Liver (tissue), 9 donors: ENCODE results near the gene UBE3A. TPM values are rescaled to one million over a fixed set of nuclear protein-coding genes. Genes with fewer than 3 reads are reported as not detected.

Experiments
- DNase-seq: peaks from one replicate; pipeline ENCODE4 v3.0.0-alpha.2; 2017; ENCODE audit warnings: low spot score
- H3K27ac ChIP-seq, 2 donors: one replicate each; pipeline ENCODE4 v1.7.0; 2013; ENCODE audit warnings: inconsistent platforms in 2 of 2, low read length in 2 of 2, control low read depth in 1 of 2, low read depth in 1 of 2, mild to moderate bottlenecking in 1 of 2
- H3K27me3 ChIP-seq, 4 donors: one replicate each; pipeline versions ENCODE4 v1.6.1 to v1.7.0; 2013; ENCODE audit warnings: low read length in 3 of 4, inconsistent platforms in 1 of 4, mild to moderate bottlenecking in 1 of 4, moderate library complexity in 1 of 4; ENCODE audit not compliant: control insufficient read depth in 4 of 4, insufficient read depth in 4 of 4
- H3K36me3 ChIP-seq, 4 donors: one replicate each; pipeline versions ENCODE4 v1.6.1 to v1.7.0; 2013; ENCODE audit warnings: low read length in 3 of 4, mild to moderate bottlenecking in 3 of 4, low read depth in 1 of 4, moderate library complexity in 1 of 4; ENCODE audit not compliant: control insufficient read depth in 4 of 4, insufficient read depth in 3 of 4
- H3K4me1 ChIP-seq, 4 donors: one replicate each; pipeline versions ENCODE4 v1.6.1 to v1.7.0; 2013; ENCODE audit warnings: low read length in 3 of 4, mild to moderate bottlenecking in 3 of 4, moderate library complexity in 1 of 4; ENCODE audit not compliant: control insufficient read depth in 4 of 4, insufficient read depth in 4 of 4
- H3K4me3 ChIP-seq, 3 donors: one replicate each; pipeline versions ENCODE4 v1.6.1 to v1.7.0; 2013; ENCODE audit warnings: low read length in 3 of 3, control low read depth in 1 of 3, low read depth in 1 of 3, mild to moderate bottlenecking in 1 of 3
- H3K9ac ChIP-seq, 2 donors: one replicate each; pipeline ENCODE4 v1.7.0; 2013; ENCODE audit warnings: low read length in 2 of 2, mild to moderate bottlenecking in 2 of 2, moderate library complexity in 2 of 2, control low read depth in 1 of 2, low read depth in 1 of 2
- H3K9me3 ChIP-seq, 4 donors: one replicate each; pipeline versions ENCODE4 v1.6.1 to v1.7.0; 2013; ENCODE audit warnings: low read length in 3 of 4; ENCODE audit not compliant: control insufficient read depth in 4 of 4
- ATF3 ChIP-seq: IDR thresholded peaks from 2 replicates; pipeline ENCODE4 v1.6.1; 2016; ENCODE audit warnings: antibody characterized with exemption
- CTCF ChIP-seq: fragments of 150-350 bp; IDR thresholded peaks from 2 replicates; pipeline ENCODE4 v1.5.1; 2017; ENCODE audit warnings: improper control_type of control experiment, low read depth, low read length; ENCODE audit not compliant: missing input control
- EGR1 ChIP-seq, 2 donors: IDR thresholded peaks; 2 replicates each; pipeline ENCODE4 v1.6.1; 2016 to 2018; ENCODE audit warnings: antibody characterized with exemption in 2 of 2, low read depth in 2 of 2
- FOXA1 ChIP-seq: IDR thresholded peaks from 2 replicates; pipeline ENCODE4 v1.6.1; 2016; ENCODE audit warnings: antibody characterized with exemption
- FOXA2 ChIP-seq: IDR thresholded peaks from 2 replicates; pipeline ENCODE4 v1.6.1; 2016; ENCODE audit warnings: antibody characterized with exemption
- GABPA ChIP-seq, 2 donors: IDR thresholded peaks in 1 of 2; conservative IDR thresholded peaks in 1 of 2; 2 replicates each; pipeline ENCODE4 v1.6.1; 2016; ENCODE audit warnings: antibody characterized with exemption in 2 of 2, mild to moderate bottlenecking in 1 of 2, moderate library complexity in 1 of 2
- HNF4A ChIP-seq, 2 donors: conservative IDR thresholded peaks; 2 replicates each; pipeline ENCODE4 v1.6.1; 2016; ENCODE audit warnings: antibody characterized with exemption in 2 of 2, mild to moderate bottlenecking in 2 of 2
- HNF4G ChIP-seq: IDR thresholded peaks from 2 replicates; pipeline ENCODE4 v1.6.1; 2016; ENCODE audit warnings: antibody characterized with exemption
- JUND ChIP-seq, 2 donors: IDR thresholded peaks; 2 replicates each; pipeline ENCODE4 v1.6.1; 2016; ENCODE audit warnings: antibody characterized with exemption in 2 of 2
- NR2F2 ChIP-seq: IDR thresholded peaks from 2 replicates; pipeline ENCODE4 v1.6.1; 2016; ENCODE audit warnings: antibody characterized with exemption
- RAD21 ChIP-seq, 2 donors: IDR thresholded peaks; 2 replicates each; pipeline ENCODE4 v1.6.1; 2016; ENCODE audit warnings: antibody characterized with exemption in 2 of 2, mild to moderate bottlenecking in 2 of 2
- REST ChIP-seq: IDR thresholded peaks from 2 replicates; pipeline ENCODE4 v1.6.1; 2016; ENCODE audit warnings: antibody characterized with exemption, mild to moderate bottlenecking
- RXRA ChIP-seq, 2 donors: IDR thresholded peaks; 2 replicates each; pipeline ENCODE4 v1.6.1; 2017 to 2018; ENCODE audit warnings: antibody characterized with exemption in 2 of 2, mild to moderate bottlenecking in 1 of 2
- SP1 ChIP-seq: IDR thresholded peaks from 2 replicates; pipeline ENCODE4 v1.6.1; 2018; ENCODE audit warnings: antibody characterized with exemption, mild to moderate bottlenecking
- TAF1 ChIP-seq: conservative IDR thresholded peaks from 2 replicates; pipeline ENCODE4 v1.6.1; 2016; ENCODE audit warnings: antibody characterized with exemption, mild to moderate bottlenecking
- WGBS: extraction: QIAGEN DNeasy Blood & Tissue Kit; methylation state at CpG from one replicate; pipeline ENCODE4 v1.1.7; 2013; 5-methylcytosine and 5-hydroxymethylcytosine counted together
- polyA plus RNA-seq, 2 donors: library from polyadenylated mRNA; stranded (reverse) in 1 of 2; unstranded in 1 of 2; fragments of 200-250 nt in 1 of 2; fragments of >200 nt in 1 of 2; fragmentation: Nextera tagmentation in 1 of 2; extraction: Ambion mirVana in 1 of 2; gene quantifications; one replicate each; pipeline versions ENCODE4 v1.2.1 to v1.2.3, GENCODE V29; 2013 to 2015
- total RNA-seq, 2 donors: library from RNA; depleted of rRNA; stranded (reverse); fragments of >200 nt; gene quantifications; one replicate each; pipeline ENCODE4 v1.2.3, GENCODE V29; 2014
- donor health status: healthy.
- donor health status: healthy.
- donor health status: healthy.
- donor health status: healthy.
- donor health status: healthy.

The UBE3A gene
- total and polyA plus RNA-seq, 4 donors, result 12.9 to 58.4 (median 38.2) TPM

- TF ChIP-seq HNF4G (no peak), TAF1 (no peak), FOXA2 (no peak), RAD21 (IDR thresholded peaks at IDR 0.05) (no peak)
Measured at GRCh38 chr15:25416693-25417092, 22.1 kb downstream of the UBE3A start.

GRCh38 chr15:25415707-25416106 is 23.1 kb downstream of the UBE3A start:
- H3K9ac ChIP-seq, result no peak overlapping the region
- TF ChIP-seq GABPA (IDR thresholded peaks at IDR 0.05 in 1 of 2, conservative IDR thresholded peaks at IDR 0.05 in 1 of 2) (no peak), HNF4G (no peak), NR2F2 (no peak), TAF1 (no peak), SP1 (no peak), CTCF (no peak), JUND (IDR thresholded peaks at IDR 0.05) (no peak), RAD21 (IDR thresholded peaks at IDR 0.05) (no peak), ATF3 (no peak), EGR1 (IDR thresholded peaks at IDR 0.05; ENCODE audit: low read depth in 2 of 2) (no peak), FOXA1 (no peak), RXRA (IDR thresholded peaks at IDR 0.05) (no peak)
- DNase-seq, result no peak
- no peaks in the 10 kb centered on the region for H3K27me3 ChIP-seq
- no peak overlapping the region for H3K4me3 ChIP-seq
- H3K4me1 ChIP-seq, result peaks cover 0 to 4% (median 2%) of the 10 kb centered on the region in 4 donors
- 85% methylated on average over 3 of the region's 3 CpGs for WGBS
- H3K9me3 ChIP-seq, result no peaks in the 10 kb centered on the region
- H3K27ac ChIP-seq, result no peak overlapping the region
- peaks cover 0 to 3% (median 0%) of the 10 kb centered on the region in 4 donors for H3K36me3 ChIP-seq

More at GRCh38 chr15:25416693-25417092, 22.1 kb downstream of the UBE3A start:
- H3K27me3 ChIP-seq, result no peaks in the 10 kb centered on the region
- peaks cover 0 to 3% (median 0%) of the 10 kb centered on the region in 4 donors for H3K36me3 ChIP-seq
- no peak overlapping the region for H3K27ac ChIP-seq
- no peak overlapping the region for H3K9ac ChIP-seq
- WGBS, result 81% methylated on average over 3 of the region's 3 CpGs
- no peak for DNase-seq
- peaks cover 0 to 1% (median 0%) of the 10 kb centered on the region in 4 donors for H3K9me3 ChIP-seq
- H3K4me3 ChIP-seq, result no peak overlapping the region
- peaks cover 0 to 4% (median 2%) of the 10 kb centered on the region in 4 donors for H3K4me1 ChIP-seq

GRCh38 chr15:25415217-25415616 is 23.6 kb downstream of the UBE3A start:
- H3K27ac ChIP-seq, result no peak overlapping the region

More at GRCh38 chr15:25415217-25415616, 23.6 kb downstream of the UBE3A start:
- peaks cover 0 to 3% (median 0%) of the 10 kb centered on the region in 4 donors for H3K36me3 ChIP-seq
- H3K27me3 ChIP-seq, result no peaks in the 10 kb centered on the region
- peaks cover 0 to 4% (median 2%) of the 10 kb centered on the region in 4 donors for H3K4me1 ChIP-seq
- WGBS, result 99% methylated on average over 1 of the region's 1 CpG
- no peak overlapping the region for H3K4me3 ChIP-seq
- DNase-seq, result no peak
- TF ChIP-seq HNF4A (conservative IDR thresholded peaks at IDR 0.05) (no peak), REST (no peak), TAF1 (no peak)
- H3K9me3 ChIP-seq, result no peaks in the 10 kb centered on the region
- H3K9ac ChIP-seq, result no peak overlapping the region
